HL-60 (cell line): ENCODE data around the gene QRICH2.

Experiments
- DNase-seq, 2 experiments: peaks; one replicate each; pipeline ENCODE4 v3.0.0-alpha.2; 2010 to 2020; ENCODE audit warnings: low read depth in 1 of 2, low spot score in 1 of 2
- H3K27ac ChIP-seq: fragments of 250-450 bp; sonication (Bioruptor Pico); replicated peaks from 2 replicates; pipeline ENCODE4 v1.5.1; 2020; ENCODE audit warnings: mild to moderate bottlenecking, moderate library complexity
- H3K27me3 ChIP-seq: fragments of 250-450 bp; sonication (Bioruptor Pico); 2 replicates; pipeline ENCODE4 v1.5.1; 2021; ENCODE audit warnings: mild to moderate bottlenecking, moderate library complexity; ENCODE audit not compliant: insufficient read depth, poor library complexity, severe bottlenecking
- H3K4me3 ChIP-seq: replicated peaks from 2 replicates; pipeline ENCODE4 v1.5.1; 2011; ENCODE audit warnings: mild to moderate bottlenecking, control low read depth, low read length; ENCODE audit not compliant: insufficient read depth
- GABPA ChIP-seq: IDR thresholded peaks from 2 replicates; pipeline ENCODE4 v1.6.1; 2012; ENCODE audit warnings: low read depth
- POLR2AphosphoS5 ChIP-seq: IDR thresholded peaks from 2 replicates; pipeline ENCODE4 v1.6.1; 2012; ENCODE audit warnings: low read depth
- REST ChIP-seq: IDR thresholded peaks from 2 replicates; pipeline ENCODE4 v1.6.1; 2012; ENCODE audit warnings: low read depth; ENCODE audit not compliant: insufficient replicate concordance
- SPI1 ChIP-seq: IDR thresholded peaks from 2 replicates; pipeline ENCODE4 v1.6.1; 2012; ENCODE audit warnings: low read depth, mild to moderate bottlenecking, borderline replicate concordance
- TF ChIP-seq, protein P1 (sequence below): IDR thresholded peaks from one replicate; pipeline ENCODE4 v1.5.1; 2011; ENCODE audit warnings: low read length, control low read depth, inconsistent platforms; ENCODE audit not compliant: insufficient read depth

The QRICH2 gene

GRCh38 chr17:76251478-76252039 is 56.5 kb downstream of the QRICH2 start:
- TF ChIP-seq GABPA (no peak), POLR2AphosphoS5 (no peak), SPI1 (no peak)
- H3K4me3 ChIP-seq: no peak overlapping the region
- peak overlapping the region; percentile 76 for H3K27ac ChIP-seq
- no peaks in the 10 kb centered on the region for H3K27me3 ChIP-seq
- DNase-seq: no peak

GRCh38 chr17:76250141-76250540 is 57.9 kb downstream of the QRICH2 start:
- Histone ChIP-seq H3K27ac (no peak overlapping the region; the same call in 1 of the 2 replicates), H3K4me3 (no peak overlapping the region), H3K27me3 (no peaks in the 10 kb centered on the region)
- no peak for DNase-seq
- no peak for TF ChIP-seq GABPA
- TF ChIP-seq REST: no peak
- TF ChIP-seq, protein P1, sequence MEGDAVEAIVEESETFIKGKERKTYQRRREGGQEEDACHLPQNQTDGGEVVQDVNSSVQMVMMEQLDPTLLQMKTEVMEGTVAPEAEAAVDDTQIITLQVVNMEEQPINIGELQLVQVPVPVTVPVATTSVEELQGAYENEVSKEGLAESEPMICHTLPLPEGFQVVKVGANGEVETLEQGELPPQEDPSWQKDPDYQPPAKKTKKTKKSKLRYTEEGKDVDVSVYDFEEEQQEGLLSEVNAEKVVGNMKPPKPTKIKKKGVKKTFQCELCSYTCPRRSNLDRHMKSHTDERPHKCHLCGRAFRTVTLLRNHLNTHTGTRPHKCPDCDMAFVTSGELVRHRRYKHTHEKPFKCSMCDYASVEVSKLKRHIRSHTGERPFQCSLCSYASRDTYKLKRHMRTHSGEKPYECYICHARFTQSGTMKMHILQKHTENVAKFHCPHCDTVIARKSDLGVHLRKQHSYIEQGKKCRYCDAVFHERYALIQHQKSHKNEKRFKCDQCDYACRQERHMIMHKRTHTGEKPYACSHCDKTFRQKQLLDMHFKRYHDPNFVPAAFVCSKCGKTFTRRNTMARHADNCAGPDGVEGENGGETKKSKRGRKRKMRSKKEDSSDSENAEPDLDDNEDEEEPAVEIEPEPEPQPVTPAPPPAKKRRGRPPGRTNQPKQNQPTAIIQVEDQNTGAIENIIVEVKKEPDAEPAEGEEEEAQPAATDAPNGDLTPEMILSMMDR: no peak
- TF ChIP-seq POLR2AphosphoS5: no peak
- no peak for TF ChIP-seq SPI1

- Histone ChIP-seq H3K27ac (no peak overlapping the region; the same call in 1 of the 2 replicates), H3K4me3 (no peak overlapping the region), H3K27me3 (no peaks in the 10 kb centered on the region)
- no peak for TF ChIP-seq SPI1
- TF ChIP-seq GABPA: no peak
- TF ChIP-seq, protein P1: no peak
- TF ChIP-seq POLR2AphosphoS5: no peak
- no peak for TF ChIP-seq REST
- no peak for DNase-seq
These were observed 59.9 kb downstream of the QRICH2 start for GRCh38 chr17:76248013-76248782.

DNA sequence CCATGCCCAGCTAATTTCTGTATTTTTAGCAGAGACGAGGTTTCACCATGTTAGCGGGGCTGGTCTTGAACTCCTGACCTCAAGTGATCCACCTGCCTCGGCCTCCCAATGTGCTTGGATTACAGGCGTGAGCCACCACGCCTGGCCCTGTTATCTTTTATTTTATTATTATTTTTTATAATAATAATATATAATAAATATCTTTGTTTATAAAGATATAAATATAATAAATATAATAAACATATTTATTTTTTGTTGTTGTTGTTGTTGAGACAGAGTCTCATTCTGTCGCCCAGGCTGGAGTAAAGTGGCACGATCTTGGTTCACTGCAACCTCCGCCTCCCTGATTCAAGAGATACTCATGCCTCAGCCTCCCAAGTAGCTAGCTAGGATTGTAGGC is 60.8 kb downstream of the QRICH2 start:
- TF ChIP-seq GABPA: no peak
- no peak for TF ChIP-seq SPI1
- no peak for TF ChIP-seq REST
- TF ChIP-seq, protein P1: no peak
- no peak for TF ChIP-seq POLR2AphosphoS5
- Histone ChIP-seq H3K27ac (peak overlapping the region; percentile 56), H3K4me3 (no peak overlapping the region), H3K27me3 (no peaks in the 10 kb centered on the region)
- DNase-seq: no peak
